Mucosa of descending colon (tissue), 3 donors: ENCODE measurements around the gene CTSZ. TPM values are rescaled to one million over a fixed set of nuclear protein-coding genes. Genes with fewer than 3 reads are reported as not detected.

Experiments used
- ATAC-seq: fragments of 200-7000 bp; cut with Tn5 transposase; one replicate; pipeline ENCODE4 v1.9.1; 2020; ENCODE audit warnings: mild to moderate bottlenecking, moderate library complexity
- DNase-seq, 3 donors: peaks; one replicate each; pipeline ENCODE4 v3.0.0-alpha.2; 2020
- H3K36me3 ChIP-seq: fragments of 200-600 bp; one replicate; pipeline ENCODE4 v1.8.0; 2021; ENCODE audit warnings: low read depth, mild to moderate bottlenecking
- H3K4me1 ChIP-seq: fragments of 200-600 bp; one replicate; pipeline ENCODE4 v1.8.0; 2021; ENCODE audit warnings: low read depth, mild to moderate bottlenecking
- H3K4me3 ChIP-seq: fragments of 200-600 bp; one replicate; pipeline ENCODE4 v1.8.0; 2021; ENCODE audit warnings: mild to moderate bottlenecking
- H3K9me3 ChIP-seq: fragments of 200-600 bp; one replicate; pipeline ENCODE4 v1.8.0; 2021; ENCODE audit warnings: mild to moderate bottlenecking
- intact Hi-C, 2 donors: fragments of 100-400 bp; cut with DNase I in 1 of 2; cut with micrococcal nuclease in 1 of 2; formaldehyde crosslinking; loops; one replicate each; pipeline versions ENCODE4 v1.11.0 to v1.11.1; 2022; cut with DNase I, micrococcal nuclease
- total RNA-seq, 3 donors: library from RNA; stranded (reverse); fragmentation: NEBNext Ultra II Directional in 2 of 3; extraction: Animal tissue kit (Norgen Biotek cat#: 25700) in 2 of 3; gene quantifications; one replicate each; pipeline versions ENCODE4 v1.2.1 to v1.2.4, GENCODE V29; 2021 to 2023
- TF ChIP-seq, protein P1 (sequence below): fragments of 200-600 bp; IDR thresholded peaks from one replicate; pipeline ENCODE4 v1.8.0; 2022; ENCODE audit warnings: antibody characterized with exemption, mild to moderate bottlenecking
- donor health status: DM: no; HTN: no; CAD: no; lungs with moderate emphysema.
- donor health status: DM: no; HTN: no; CAD: no.
- donor health status: DM: no; HTN: yes; CAD: no.

CTSZ gene
- total RNA-seq, 3 donors from 2014 or later: 269 to 272 (median 271) TPM

DNA sequence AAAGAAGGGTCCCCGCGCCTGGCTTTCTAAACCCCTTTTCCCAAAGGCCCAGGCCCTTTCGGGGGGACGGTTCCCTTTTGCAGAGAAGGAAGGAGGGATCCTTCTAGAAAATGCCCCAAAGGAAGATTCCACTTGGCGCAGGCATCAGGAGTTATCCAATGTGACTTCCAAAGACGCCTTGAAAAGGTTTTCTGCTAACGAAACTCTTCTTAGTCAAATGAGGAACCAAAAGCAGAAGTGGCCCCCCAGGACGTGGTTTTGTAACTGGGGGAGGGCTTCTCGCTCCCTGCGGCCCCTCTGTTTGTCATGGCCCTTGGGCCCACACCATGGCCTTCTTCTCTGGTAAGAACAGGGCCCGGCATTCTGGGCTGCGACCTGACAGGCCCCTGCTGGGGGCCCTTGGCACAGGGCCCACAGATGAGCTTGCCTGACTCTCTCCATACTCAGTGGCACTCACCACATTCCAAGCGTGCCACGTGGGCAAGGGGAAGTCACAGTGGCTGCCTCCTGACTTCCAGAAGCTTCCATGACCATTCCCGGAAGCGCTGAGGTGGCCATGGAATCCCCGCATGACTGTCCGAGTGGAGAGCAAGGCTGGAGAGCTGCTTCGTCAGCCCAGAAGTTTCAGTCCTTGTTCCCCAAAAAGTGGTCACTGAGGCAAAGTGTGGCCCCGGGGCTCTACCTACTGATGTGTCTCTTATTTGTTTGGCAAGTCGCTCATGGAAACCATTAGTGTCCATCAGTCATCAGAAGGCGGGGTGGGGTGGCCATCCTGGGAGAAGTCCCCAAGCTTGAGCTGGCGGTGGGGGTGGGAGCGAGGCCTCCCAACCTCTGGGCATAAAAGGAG, 834 bp upstream of the CTSZ start:
- DNase-seq (peak; percentile 60 to 75 (median 62)), ATAC-seq (no peak)
- Histone ChIP-seq H3K4me3 (no peak overlapping the region), H3K9me3 (no peaks in the 10 kb centered on the region), H3K4me1 (peaks cover 32% of the 10 kb centered on the region), H3K36me3 (no peaks in the 10 kb centered on the region)
- TF ChIP-seq, protein P1, sequence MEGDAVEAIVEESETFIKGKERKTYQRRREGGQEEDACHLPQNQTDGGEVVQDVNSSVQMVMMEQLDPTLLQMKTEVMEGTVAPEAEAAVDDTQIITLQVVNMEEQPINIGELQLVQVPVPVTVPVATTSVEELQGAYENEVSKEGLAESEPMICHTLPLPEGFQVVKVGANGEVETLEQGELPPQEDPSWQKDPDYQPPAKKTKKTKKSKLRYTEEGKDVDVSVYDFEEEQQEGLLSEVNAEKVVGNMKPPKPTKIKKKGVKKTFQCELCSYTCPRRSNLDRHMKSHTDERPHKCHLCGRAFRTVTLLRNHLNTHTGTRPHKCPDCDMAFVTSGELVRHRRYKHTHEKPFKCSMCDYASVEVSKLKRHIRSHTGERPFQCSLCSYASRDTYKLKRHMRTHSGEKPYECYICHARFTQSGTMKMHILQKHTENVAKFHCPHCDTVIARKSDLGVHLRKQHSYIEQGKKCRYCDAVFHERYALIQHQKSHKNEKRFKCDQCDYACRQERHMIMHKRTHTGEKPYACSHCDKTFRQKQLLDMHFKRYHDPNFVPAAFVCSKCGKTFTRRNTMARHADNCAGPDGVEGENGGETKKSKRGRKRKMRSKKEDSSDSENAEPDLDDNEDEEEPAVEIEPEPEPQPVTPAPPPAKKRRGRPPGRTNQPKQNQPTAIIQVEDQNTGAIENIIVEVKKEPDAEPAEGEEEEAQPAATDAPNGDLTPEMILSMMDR: no peak
- intact Hi-C loops: no loop called here

DNA sequence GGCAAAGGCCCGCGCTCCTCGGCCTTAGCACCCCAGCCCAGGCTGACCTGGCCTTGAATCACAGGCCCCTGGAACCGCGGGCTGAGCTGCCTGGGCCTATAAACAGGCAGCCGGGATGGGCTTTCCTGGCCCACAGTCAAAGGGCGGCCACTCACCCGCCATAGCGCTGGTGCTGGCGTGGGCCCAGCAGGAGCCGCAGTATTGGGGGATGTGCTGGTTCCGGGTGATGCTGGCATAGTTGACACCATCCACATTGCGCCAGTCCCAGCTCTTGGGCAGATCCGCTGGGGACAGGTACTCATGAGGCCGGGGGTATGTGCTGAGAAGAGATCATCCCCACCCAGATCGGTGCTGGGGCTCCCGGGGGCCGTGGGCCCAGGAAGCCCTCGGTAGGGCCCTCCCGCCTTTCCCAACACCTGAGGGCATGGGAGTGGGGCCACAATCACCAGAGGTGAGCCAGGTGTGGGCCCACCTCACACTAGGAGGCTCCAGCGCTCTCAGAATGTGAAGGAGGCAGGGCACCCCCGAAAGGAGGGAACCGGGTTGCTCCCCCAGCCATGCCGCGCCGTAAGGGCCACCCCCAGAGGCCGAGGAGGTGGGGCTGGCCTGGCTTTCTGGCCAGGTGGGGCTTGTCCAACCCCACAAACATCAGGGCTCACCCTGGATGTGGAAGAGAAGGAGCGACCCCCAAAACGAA, 739 bp downstream of the CTSZ start:
- ATAC-seq (peak; percentile 35), DNase-seq (peak; percentile 45 to 77 (median 75))
- Histone ChIP-seq H3K4me1 (peaks cover 32% of the 10 kb centered on the region), H3K36me3 (peaks cover under 1% of the 10 kb centered on the region), H3K9me3 (no peaks in the 10 kb centered on the region), H3K4me3 (peak overlapping the region; percentile 59)
- TF ChIP-seq, protein P1: no peak
- intact Hi-C loops: no loop called here

DNA sequence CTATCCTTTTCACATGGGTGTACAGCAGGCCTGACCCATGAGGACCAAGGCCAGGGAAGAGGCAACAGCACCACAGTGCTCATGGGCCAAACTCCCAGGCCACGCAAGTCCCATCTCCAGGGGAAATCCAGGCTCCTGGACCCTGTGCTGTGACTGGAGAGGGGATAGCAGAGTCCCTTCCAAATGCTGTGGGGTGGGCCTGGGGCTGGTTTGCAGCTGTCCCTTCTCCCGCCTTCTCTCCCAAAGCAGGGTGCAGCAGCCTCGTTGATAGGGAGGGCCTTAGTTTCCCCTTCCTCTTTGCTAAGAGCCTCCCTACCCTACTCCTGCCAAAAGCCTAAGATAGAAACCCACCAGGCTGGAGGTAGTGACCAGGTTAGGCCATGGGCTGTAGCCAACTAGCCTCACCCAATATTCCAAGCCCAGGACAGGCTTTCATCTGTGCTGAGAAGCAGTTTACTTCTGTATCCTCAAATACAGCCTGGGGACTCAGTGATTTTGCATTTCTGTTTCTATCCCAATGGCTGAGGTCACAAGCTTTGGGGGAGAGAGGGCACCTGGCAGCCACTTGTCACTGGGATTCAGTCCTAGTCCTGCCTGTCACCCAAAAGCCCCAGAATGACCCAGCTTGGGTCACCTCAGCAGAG, 1.4 kb downstream of the CTSZ start:
- Histone ChIP-seq H3K9me3 (no peaks in the 10 kb centered on the region), H3K4me3 (peak overlapping the region; percentile 59), H3K4me1 (peaks cover 32% of the 10 kb centered on the region), H3K36me3 (peaks cover 4% of the 10 kb centered on the region)
- DNase-seq: no peak
- TF ChIP-seq, protein P1: no peak
- intact Hi-C loops: no loop called here
- ATAC-seq: no peak

DNA sequence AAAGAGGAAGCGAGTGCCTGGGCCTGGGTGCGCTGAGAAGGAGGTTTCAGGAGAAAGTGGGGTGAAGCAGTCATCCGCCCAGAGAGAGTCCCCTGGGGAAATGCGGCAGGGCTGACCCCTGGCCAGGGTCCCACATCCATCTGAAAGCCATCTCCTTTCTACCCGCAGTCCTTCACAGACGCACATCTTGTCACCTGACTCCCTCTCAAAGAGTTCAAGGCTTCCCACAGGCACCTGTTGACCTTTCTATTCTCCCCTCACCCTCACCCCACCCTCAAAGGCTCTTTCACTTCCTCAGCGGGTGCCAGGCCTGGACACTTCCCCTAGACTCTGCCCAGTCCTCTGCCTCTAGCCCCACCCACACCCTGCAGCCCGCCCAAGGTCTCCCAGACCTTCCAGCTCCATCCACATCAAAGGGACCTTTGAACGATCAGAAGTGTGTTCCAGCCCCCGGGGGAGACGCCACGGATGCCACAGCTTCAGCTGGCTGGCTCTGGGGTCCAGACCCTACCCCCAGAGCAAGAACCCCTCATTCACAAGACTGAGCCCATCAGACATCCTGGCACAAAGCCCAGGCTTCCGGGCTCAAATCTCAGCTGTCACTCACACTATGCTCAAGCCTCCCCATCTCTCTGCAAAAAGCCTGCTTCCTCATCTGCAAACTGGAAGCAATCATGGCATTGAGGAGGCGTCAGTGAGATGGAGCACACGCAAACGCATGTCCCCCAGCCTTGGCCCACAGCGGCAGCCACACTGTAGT, 2.1 kb downstream of the CTSZ start:
- Histone ChIP-seq H3K4me3 (no peak overlapping the region), H3K36me3 (peaks cover 4% of the 10 kb centered on the region), H3K9me3 (no peaks in the 10 kb centered on the region), H3K4me1 (peaks cover 32% of the 10 kb centered on the region)
- intact Hi-C loops: no loop called here
- TF ChIP-seq, protein P1: no peak
- ATAC-seq: peak; percentile 73
- peak; percentile 77 to 91 (median 83) for DNase-seq

DNA sequence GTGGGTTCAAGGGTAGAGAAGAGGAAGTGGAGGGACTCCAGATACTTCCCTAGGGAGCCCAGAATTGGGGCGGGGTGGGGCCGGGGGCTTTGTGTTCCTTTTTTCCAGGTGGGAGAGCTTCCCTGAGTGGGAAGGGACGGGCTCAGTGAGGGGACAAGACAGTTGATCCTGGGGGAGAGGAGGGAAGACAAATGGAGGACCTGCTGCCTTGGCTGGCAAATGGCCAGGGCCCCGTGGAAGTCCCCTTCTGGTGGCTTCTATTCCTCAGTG, 2.6 kb downstream of the CTSZ start:
- TF ChIP-seq, protein P1: no peak
- intact Hi-C loops: no loop called here
- DNase-seq: peak; percentile 62 to 88 (median 71)
- H3K4me1 ChIP-seq: peaks cover 32% of the 10 kb centered on the region
- H3K4me3 ChIP-seq: no peak overlapping the region
- H3K9me3 ChIP-seq: no peaks in the 10 kb centered on the region
- peaks cover 4% of the 10 kb centered on the region for H3K36me3 ChIP-seq
- ATAC-seq: no peak
